ENCODE results near the gene PKN1. TPM values are rescaled to one million over a fixed set of nuclear protein-coding genes. Genes with fewer than 3 reads are reported as not detected.

Gene PKN1
- total and polyA plus RNA-seq, 9 donors: 40.2 to 79.2 (median 72.1) TPM

GRCh38 chr19:14412324-14412995, 20.6 kb upstream of the PKN1 start:
- H3K4me1 ChIP-seq (ENCODE audit: control insufficient read depth, insufficient read depth, low read length): peaks cover 27% of the 10 kb centered on the region
- no peak for DNase-seq
- H3K4me3 ChIP-seq (ENCODE audit: low read length): no peak overlapping the region
- no peaks in the 10 kb centered on the region for H3K27me3 ChIP-seq (ENCODE audit: control insufficient read depth, insufficient read depth, low read length)
- H3K9me3 ChIP-seq (replicated peaks; ENCODE audit: control insufficient read depth, low read depth, low read length): no peaks in the 10 kb centered on the region
- peaks cover 71% of the 10 kb centered on the region for H3K36me3 ChIP-seq (ENCODE audit: control insufficient read depth, insufficient read depth, low read length)
- no peak overlapping the region for H3K27ac ChIP-seq (ENCODE audit: low read length)
- WGBS (ENCODE audit: insufficient coverage): 90% methylated on average over 21 of the region's 25 CpGs

GRCh38 chr19:14412996-14413692, 20.0 kb upstream of the PKN1 start:
- Histone ChIP-seq H3K9me3 (replicated peaks; ENCODE audit: control insufficient read depth, low read depth, low read length) (no peaks in the 10 kb centered on the region), H3K27ac (ENCODE audit: low read length) (no peak overlapping the region), H3K4me1 (ENCODE audit: control insufficient read depth, insufficient read depth, low read length) (peaks cover 33% of the 10 kb centered on the region), H3K27me3 (ENCODE audit: control insufficient read depth, insufficient read depth, low read length) (no peaks in the 10 kb centered on the region), H3K4me3 (ENCODE audit: low read length) (no peak overlapping the region), H3K36me3 (ENCODE audit: control insufficient read depth, insufficient read depth, low read length) (peaks cover 64% of the 10 kb centered on the region)
- WGBS (ENCODE audit: insufficient coverage): 80% methylated on average over 11 of the region's 15 CpGs
- no peak for DNase-seq

GRCh38 chr19:14413693-14414181, 19.4 kb upstream of the PKN1 start:
- 80% methylated on average over 1 of the region's 3 CpGs for WGBS (ENCODE audit: insufficient coverage)
- Histone ChIP-seq H3K9me3 (replicated peaks; ENCODE audit: control insufficient read depth, low read depth, low read length) (no peaks in the 10 kb centered on the region), H3K4me1 (ENCODE audit: control insufficient read depth, insufficient read depth, low read length) (peaks cover 35% of the 10 kb centered on the region), H3K27me3 (ENCODE audit: control insufficient read depth, insufficient read depth, low read length) (no peaks in the 10 kb centered on the region), H3K36me3 (ENCODE audit: control insufficient read depth, insufficient read depth, low read length) (peaks cover 58% of the 10 kb centered on the region), H3K27ac (ENCODE audit: low read length) (no peak overlapping the region), H3K4me3 (ENCODE audit: low read length) (no peak overlapping the region)
- DNase-seq: peak; percentile 54

GRCh38 chr19:14414926-14415690, 18.0 kb upstream of the PKN1 start:
- Histone ChIP-seq H3K9me3 (replicated peaks; ENCODE audit: control insufficient read depth, low read depth, low read length) (no peaks in the 10 kb centered on the region), H3K4me1 (ENCODE audit: control insufficient read depth, insufficient read depth, low read length) (peaks cover 40% of the 10 kb centered on the region), H3K27me3 (ENCODE audit: control insufficient read depth, insufficient read depth, low read length) (no peaks in the 10 kb centered on the region), H3K4me3 (ENCODE audit: low read length) (no peak overlapping the region), H3K27ac (ENCODE audit: low read length) (no peak overlapping the region), H3K36me3 (ENCODE audit: control insufficient read depth, insufficient read depth, low read length) (peaks cover 44% of the 10 kb centered on the region)
- no peak for DNase-seq
- WGBS (ENCODE audit: insufficient coverage): 94% methylated on average over 2 of the region's 8 CpGs

- no peak overlapping the region for H3K27ac ChIP-seq (ENCODE audit: low read length)
- 55% methylated on average over 2 of the region's 6 CpGs for WGBS (ENCODE audit: insufficient coverage)
- no peak overlapping the region for H3K4me3 ChIP-seq (ENCODE audit: low read length)
- DNase-seq: no peak
- no peaks in the 10 kb centered on the region for H3K27me3 ChIP-seq (ENCODE audit: control insufficient read depth, insufficient read depth, low read length)
- peaks cover 40% of the 10 kb centered on the region for H3K4me1 ChIP-seq (ENCODE audit: control insufficient read depth, insufficient read depth, low read length)
- no peaks in the 10 kb centered on the region for H3K9me3 ChIP-seq (replicated peaks; ENCODE audit: control insufficient read depth, low read depth, low read length)
- H3K36me3 ChIP-seq (ENCODE audit: control insufficient read depth, insufficient read depth, low read length): peaks cover 27% of the 10 kb centered on the region
Observed at GRCh38 chr19:14416817-14417231, 16.3 kb upstream of the PKN1 start.

- no peak for DNase-seq
- Histone ChIP-seq H3K4me3 (ENCODE audit: low read length) (peak overlapping the region; percentile 94), H3K27ac (ENCODE audit: low read length) (peak overlapping the region; percentile 99), H3K9me3 (replicated peaks; ENCODE audit: control insufficient read depth, low read depth, low read length) (no peaks in the 10 kb centered on the region), H3K27me3 (ENCODE audit: control insufficient read depth, insufficient read depth, low read length) (no peaks in the 10 kb centered on the region), H3K4me1 (ENCODE audit: control insufficient read depth, insufficient read depth, low read length) (peaks cover 25% of the 10 kb centered on the region), H3K36me3 (ENCODE audit: control insufficient read depth, insufficient read depth, low read length) (peaks cover 11% of the 10 kb centered on the region)
- under 1% methylated on average over 22 of the region's 23 CpGs for WGBS (ENCODE audit: insufficient coverage)
Observed at GRCh38 chr19:14418856-14419105, 14.3 kb upstream of the PKN1 start.

GRCh38 chr19:14419106-14419813, 13.8 kb upstream of the PKN1 start, which contains the start of gene DDX39A:
TSS of gene DDX39A (minus strand) at chr19:14419341. CDS start at chr19:14413220, 6,121 bp downstream.
- WGBS (ENCODE audit: insufficient coverage): under 1% methylated on average over 57 of the region's 57 CpGs

GRCh38 chr19:14425696-14426138, 7.4 kb upstream of the PKN1 start:
- 55% methylated on average over 4 of the region's 7 CpGs for WGBS (ENCODE audit: insufficient coverage)
- Histone ChIP-seq H3K36me3 (ENCODE audit: control insufficient read depth, insufficient read depth, low read length) (no peaks in the 10 kb centered on the region), H3K4me3 (ENCODE audit: low read length) (no peak overlapping the region), H3K4me1 (ENCODE audit: control insufficient read depth, insufficient read depth, low read length) (no peaks in the 10 kb centered on the region), H3K27me3 (ENCODE audit: control insufficient read depth, insufficient read depth, low read length) (peaks cover 2% of the 10 kb centered on the region), H3K27ac (ENCODE audit: low read length) (no peak overlapping the region), H3K9me3 (replicated peaks; ENCODE audit: control insufficient read depth, low read depth, low read length) (no peaks in the 10 kb centered on the region)
- no peak for DNase-seq

More at GRCh38 chr19:14419106-14419813, 13.8 kb upstream of the PKN1 start, which contains the start of gene DDX39A:
- no peaks in the 10 kb centered on the region for H3K27me3 ChIP-seq (ENCODE audit: control insufficient read depth, insufficient read depth, low read length)
- peak within 1 kb of the TSS; percentile 94 for H3K4me3 ChIP-seq (ENCODE audit: low read length)
- peaks cover 11% of the 10 kb centered on the region for H3K36me3 ChIP-seq (ENCODE audit: control insufficient read depth, insufficient read depth, low read length)
- H3K27ac ChIP-seq (ENCODE audit: low read length): peak within 1 kb of the TSS; percentile 99
- no peaks in the 10 kb centered on the region for H3K9me3 ChIP-seq (replicated peaks; ENCODE audit: control insufficient read depth, low read depth, low read length)
- peaks cover 22% of the 10 kb centered on the region for H3K4me1 ChIP-seq (ENCODE audit: control insufficient read depth, insufficient read depth, low read length)
- peak; percentile 100 for DNase-seq

- H3K4me3 ChIP-seq (ENCODE audit: low read length): no peak overlapping the region
- WGBS (ENCODE audit: insufficient coverage): 43% methylated on average over 1 of the region's 2 CpGs
- no peak overlapping the region for H3K27ac ChIP-seq (ENCODE audit: low read length)
- H3K36me3 ChIP-seq (ENCODE audit: control insufficient read depth, insufficient read depth, low read length): no peaks in the 10 kb centered on the region
- no peaks in the 10 kb centered on the region for H3K9me3 ChIP-seq (replicated peaks; ENCODE audit: control insufficient read depth, low read depth, low read length)
- no peaks in the 10 kb centered on the region for H3K4me1 ChIP-seq (ENCODE audit: control insufficient read depth, insufficient read depth, low read length)
- no peak for DNase-seq
- H3K27me3 ChIP-seq (ENCODE audit: control insufficient read depth, insufficient read depth, low read length): peaks cover 11% of the 10 kb centered on the region
Observed at GRCh38 chr19:14427461-14427860, 5.6 kb upstream of the PKN1 start.
